ENCODE data around the gene HBA1. TPM values are rescaled to one million over a fixed set of nuclear protein-coding genes. Genes with fewer than 3 reads are reported as not detected.
"Not testable (repeated sequence)": the region's sequence is repeated elsewhere in the genome, so short reads cannot be mapped to it uniquely, and the experiment has no call there.

Gene HBA1
- total and polyA plus RNA-seq, 9 of the 15 experiments (the other 6 are each of a cell fraction or from before 2014, with no cell fraction given), result 128 to 2,388 (median 380) TPM

GRCh38 chr16:170088-170507 is 6.4 kb upstream of the HBA1 start (continued):
- 0 out of 2 replicates have a peak, but pooled peaks have one; percentile 17 for TF ChIP-seq ZBTB40 (IDR thresholded peaks at IDR 0.05)
- TF ChIP-seq ZBTB40 (CRISPR knock-in tag; IDR thresholded peaks at IDR 0.05); TOE1 (IDR thresholded peaks at IDR 0.05; ENCODE audit: borderline replicate concordance): not testable (repeated sequence)
- 0 out of 2 replicates have a peak, but pooled peaks have one; percentile 28 for TF ChIP-seq FOXK1 (CRISPR knock-in tag; IDR thresholded peaks at IDR 0.05; ENCODE audit: borderline replicate concordance)
- peak; percentile 91 for TF ChIP-seq MIER1 (IDR thresholded peaks at IDR 0.05; ENCODE audit: low read depth)
- TF ChIP-seq TOE1 (CRISPR knock-in tag; IDR thresholded peaks at IDR 0.05; ENCODE audit: borderline replicate concordance, low read depth), result peak; percentile 74; the same call in 1 of the 2 replicates
- TF ChIP-seq MNT (conservative IDR thresholded peaks at IDR 0.05), result 0 out of 4 replicates have a peak, but pooled peaks of 1 of the 2 experiments have one; percentile 62
- peak in 1 of 2 experiments; percentile 63; a peak in 1 of 4 replicates for TF ChIP-seq HDAC1 (IDR thresholded peaks at IDR 0.05)
- 0 out of 2 replicates have a peak, but pooled peaks have one; percentile 63 for TF ChIP-seq ZNF232 (CRISPR knock-in tag; IDR thresholded peaks at IDR 0.05)
- TF ChIP-seq ZBTB33 (CRISPR knock-in tag; IDR thresholded peaks at IDR 0.05), result 0 out of 2 replicates have a peak, but pooled peaks have one; percentile 29
